HG02798 (cell line): Measurements from ENCODE around the gene NHSL1.

Source experiments
- ATAC-seq: cut with Tn5 transposase; IDR thresholded peaks from one replicate; pipeline ENCODE4 v1.9.1; 2021; ENCODE audit warnings: mild to moderate bottlenecking; ENCODE audit not compliant: unreplicated experiment, poor library complexity

NHSL1 gene

GRCh38 chr6:138525355-138525754 is 26.1 kb upstream of the NHSL1 start:
- ATAC-seq = no peak

GRCh38 chr6:138524526-138524925 is 25.2 kb upstream of the NHSL1 start:
- ATAC-seq = no peak

- no peak for ATAC-seq
These were observed 24.3 kb upstream of the NHSL1 start for GRCh38 chr6:138523347-138524210.

GRCh38 chr6:138522611-138523010 is 23.3 kb upstream of the NHSL1 start:
- no peak for ATAC-seq

GRCh38 chr6:138521790-138522189 is 22.5 kb upstream of the NHSL1 start:
- ATAC-seq = no peak

- ATAC-seq = no peak
These were observed 21.2 kb upstream of the NHSL1 start for GRCh38 chr6:138520463-138520862.

- no peak for ATAC-seq
These were observed 18.8 kb upstream of the NHSL1 start for GRCh38 chr6:138518054-138518453.

- peak; percentile 79 for ATAC-seq
These were observed 18.3 kb upstream of the NHSL1 start for GRCh38 chr6:138517635-138518034.

- ATAC-seq = no peak
These were observed 16.5 kb upstream of the NHSL1 start for GRCh38 chr6:138515657-138516248.

GRCh38 chr6:138514860-138515540 is 15.7 kb upstream of the NHSL1 start:
- ATAC-seq = no peak

GRCh38 chr6:138512609-138513008 is 13.3 kb upstream of the NHSL1 start:
- no peak for ATAC-seq

- no peak for ATAC-seq
These were observed 10.8 kb upstream of the NHSL1 start for GRCh38 chr6:138510093-138510492.

GRCh38 chr6:138509371-138509770 is 10.1 kb upstream of the NHSL1 start:
- no peak for ATAC-seq

- no peak for ATAC-seq
These were observed 9.3 kb upstream of the NHSL1 start for GRCh38 chr6:138508676-138508988.

GRCh38 chr6:138507977-138508675 is 8.8 kb upstream of the NHSL1 start:
- ATAC-seq = no peak

GRCh38 chr6:138504764-138505689 is 5.7 kb upstream of the NHSL1 start:
- no peak for ATAC-seq

GRCh38 chr6:138503881-138504680 is 4.8 kb upstream of the NHSL1 start:
- ATAC-seq = no peak

- ATAC-seq = no peak
These were observed 3.3 kb upstream of the NHSL1 start for GRCh38 chr6:138502546-138502945.

- no peak for ATAC-seq
These were observed 1.7 kb upstream of the NHSL1 start for GRCh38 chr6:138500867-138501446.
